HCT116 (cell line): Measurements from ENCODE around the gene ZNF775.

ENCODE experiments used
- CTCF ChIP-seq, 3 experiments: fragments of 200-600 bp in 1 of 3; sonication (generic) in 1 of 3; IDR thresholded peaks in 2 of 3; conservative IDR thresholded peaks in 1 of 3; 2 replicates each; pipeline ENCODE4 v1.5.1; 2012 to 2017; ENCODE audit warnings: low read depth in 2 of 3, low read length in 2 of 3, antibody characterized with exemption in 1 of 3, borderline replicate concordance in 1 of 3, control low read depth in 1 of 3, mild to moderate bottlenecking in 1 of 3, mixed read lengths in 1 of 3, mixed run types in 1 of 3, moderate library complexity in 1 of 3; ENCODE audit not compliant: insufficient read depth in 1 of 3
- EGR1 ChIP-seq: IDR thresholded peaks from 2 replicates; pipeline ENCODE4 v1.6.1; 2012; ENCODE audit warnings: low read depth
- EZH2 ChIP-seq: fragments of 200-600 bp; sonication (generic); IDR thresholded peaks from 2 replicates; pipeline ENCODE4 v1.6.1; 2017; ENCODE audit warnings: antibody characterized with exemption, mixed run types
- EZH2phosphoT487 ChIP-seq: fragments of 200-600 bp; IDR thresholded peaks from 2 replicates; pipeline ENCODE4 v1.6.1; 2018; ENCODE audit warnings: antibody characterized with exemption, borderline replicate concordance
- MAX ChIP-seq: IDR thresholded peaks from 2 replicates; pipeline ENCODE4 v1.6.1; 2012
- POLR2A ChIP-seq: IDR thresholded peaks from 2 replicates; pipeline ENCODE4 v1.7.0; 2011; ENCODE audit warnings: borderline replicate concordance; ENCODE audit not compliant: insufficient read depth, insufficient read length; ENCODE audit errors: extremely low read depth
- POLR2AphosphoS5 ChIP-seq: IDR thresholded peaks from 2 replicates; pipeline ENCODE4 v1.6.1; 2011; ENCODE audit warnings: mild to moderate bottlenecking, low read depth, low read length, moderate library complexity
- RAD21 ChIP-seq: IDR thresholded peaks from 2 replicates; pipeline ENCODE4 v1.6.1; 2012; ENCODE audit warnings: low read depth, mild to moderate bottlenecking
- SIN3A ChIP-seq: IDR thresholded peaks from 2 replicates; pipeline ENCODE4 v1.6.1; 2012; ENCODE audit warnings: low read depth
- SRF ChIP-seq: IDR thresholded peaks from 2 replicates; pipeline ENCODE4 v1.6.1; 2012; ENCODE audit warnings: low read depth
- ZNF274 ChIP-seq: fragments of 200-500 bp; sonication (Bioruptor generic); IDR thresholded peaks from 2 replicates; pipeline ENCODE4 v1.6.1; 2014; ENCODE audit warnings: mild to moderate bottlenecking, low read depth, low read length, inconsistent platforms

- TF ChIP-seq CTCF (IDR thresholded peaks at IDR 0.05 in 2 of 3, conservative IDR thresholded peaks at IDR 0.05 in 1 of 3; ENCODE audit: borderline replicate concordance in 1 of 3, insufficient read depth in 1 of 3, low read depth in 2 of 3, low read length in 2 of 3) (no peak), RAD21 (no peak), POLR2A (no peak), MAX (no peak), SIN3A (no peak), SRF (no peak), EGR1 (no peak), EZH2phosphoT487 (no peak), EZH2 (no peak), ZNF274 (no peak), POLR2AphosphoS5 (no peak)
Measured at GRCh38 chr7:150370612-150371071, 8.5 kb upstream of the ZNF775 start.
